NT2/D1 (cell line): Measurements from ENCODE around the gene CELF4.

Source experiments
- SUZ12 ChIP-seq: IDR thresholded peaks from 2 replicates; pipeline ENCODE4 v1.6.1; 2011; ENCODE audit not compliant: insufficient read length, insufficient read depth; ENCODE audit errors: extremely low read depth
- YY1 ChIP-seq: IDR thresholded peaks from 2 replicates; pipeline ENCODE4 v1.6.1; 2011; ENCODE audit not compliant: insufficient read length, insufficient read depth
- ZNF274 ChIP-seq: IDR thresholded peaks from 2 replicates; pipeline ENCODE4 v1.6.1; 2011; ENCODE audit warnings: mild to moderate bottlenecking, low read depth, low read length

DNA sequence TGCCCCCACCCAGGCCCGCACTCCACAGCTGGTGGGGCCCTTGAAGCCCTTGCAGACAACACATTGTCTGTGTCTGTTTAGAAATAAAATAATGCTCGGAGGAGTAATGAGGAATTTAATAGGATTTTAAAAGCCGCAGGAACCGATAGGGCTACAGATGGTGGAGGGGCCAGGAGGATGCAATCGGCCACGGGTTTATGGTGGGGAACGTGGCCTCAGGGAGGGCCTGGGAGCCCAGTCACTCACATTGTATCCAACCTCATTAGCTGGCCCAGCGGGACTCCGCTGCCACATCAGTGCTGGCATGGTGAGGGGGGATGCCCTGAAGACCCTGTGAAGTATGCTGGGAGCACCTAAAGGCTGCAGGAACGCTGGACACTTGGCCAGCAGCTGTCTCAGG lies 252.0 kb downstream of the CELF4 start:
- no peak for TF ChIP-seq ZNF274
- no peak for TF ChIP-seq SUZ12
- TF ChIP-seq YY1 = no peak
